ENCODE data around the gene NUMBL.

- TF ChIP-seq CTCF (IDR thresholded peaks at IDR 0.05 in 4 of 5, conservative IDR thresholded peaks at IDR 0.05 in 1 of 5) (no peak), POLR2A (IDR thresholded peaks at IDR 0.05) (no peak)
These were observed 14.3 kb upstream of the NUMBL start for GRCh38 chr19:40704491-40705361.

Measured in gastrocnemius medialis (tissue), 4 donors.